Liver (tissue), 3 donors: ENCODE measurements around the gene PAPOLG.

ENCODE experiments used
- HNF4A ChIP-seq, 2 donors: conservative IDR thresholded peaks; 2 replicates each; pipeline ENCODE4 v1.6.1; 2016; ENCODE audit warnings: antibody characterized with exemption in 2 of 2, mild to moderate bottlenecking in 2 of 2
- RAD21 ChIP-seq, 2 donors: IDR thresholded peaks; 2 replicates each; pipeline ENCODE4 v1.6.1; 2016; ENCODE audit warnings: antibody characterized with exemption in 2 of 2, mild to moderate bottlenecking in 2 of 2
- TAF1 ChIP-seq: conservative IDR thresholded peaks from 2 replicates; pipeline ENCODE4 v1.6.1; 2016; ENCODE audit warnings: antibody characterized with exemption, mild to moderate bottlenecking
- YY1 ChIP-seq: IDR thresholded peaks from 2 replicates; pipeline ENCODE4 v1.6.1; 2016; ENCODE audit warnings: antibody characterized with exemption, mild to moderate bottlenecking
- TF ChIP-seq, protein P1 (sequence below): fragments of 150-350 bp; IDR thresholded peaks from 2 replicates; pipeline ENCODE4 v1.5.1; 2017; ENCODE audit warnings: improper control_type of control experiment, low read depth, low read length; ENCODE audit not compliant: missing input control
- TF ChIP-seq, protein P2 (sequence below): IDR thresholded peaks from 2 replicates; pipeline ENCODE4 v1.6.1; 2016; ENCODE audit warnings: antibody characterized with exemption
- donor health status: healthy.
- donor health status: healthy.

DNA sequence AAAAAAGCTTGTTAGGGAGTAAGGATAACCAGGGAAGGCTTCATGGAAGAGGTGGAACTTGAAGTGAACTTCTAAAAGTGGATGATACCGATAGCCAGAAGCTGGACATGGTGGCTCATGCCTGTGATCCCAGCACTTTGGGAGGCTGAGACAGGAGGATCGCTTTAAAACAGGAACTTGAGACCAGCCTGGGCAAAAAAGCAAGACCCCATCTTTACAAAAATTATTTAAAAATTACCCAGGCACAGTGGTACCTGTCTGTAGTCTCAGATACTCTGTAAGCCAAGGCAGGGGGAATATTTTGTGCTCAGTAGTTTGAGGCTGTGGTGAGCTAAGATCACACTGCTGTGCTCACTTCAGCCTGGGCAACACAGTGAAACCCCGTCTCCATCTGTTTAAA is 10.2 kb downstream of the PAPOLG start:
- TF ChIP-seq, protein P1, sequence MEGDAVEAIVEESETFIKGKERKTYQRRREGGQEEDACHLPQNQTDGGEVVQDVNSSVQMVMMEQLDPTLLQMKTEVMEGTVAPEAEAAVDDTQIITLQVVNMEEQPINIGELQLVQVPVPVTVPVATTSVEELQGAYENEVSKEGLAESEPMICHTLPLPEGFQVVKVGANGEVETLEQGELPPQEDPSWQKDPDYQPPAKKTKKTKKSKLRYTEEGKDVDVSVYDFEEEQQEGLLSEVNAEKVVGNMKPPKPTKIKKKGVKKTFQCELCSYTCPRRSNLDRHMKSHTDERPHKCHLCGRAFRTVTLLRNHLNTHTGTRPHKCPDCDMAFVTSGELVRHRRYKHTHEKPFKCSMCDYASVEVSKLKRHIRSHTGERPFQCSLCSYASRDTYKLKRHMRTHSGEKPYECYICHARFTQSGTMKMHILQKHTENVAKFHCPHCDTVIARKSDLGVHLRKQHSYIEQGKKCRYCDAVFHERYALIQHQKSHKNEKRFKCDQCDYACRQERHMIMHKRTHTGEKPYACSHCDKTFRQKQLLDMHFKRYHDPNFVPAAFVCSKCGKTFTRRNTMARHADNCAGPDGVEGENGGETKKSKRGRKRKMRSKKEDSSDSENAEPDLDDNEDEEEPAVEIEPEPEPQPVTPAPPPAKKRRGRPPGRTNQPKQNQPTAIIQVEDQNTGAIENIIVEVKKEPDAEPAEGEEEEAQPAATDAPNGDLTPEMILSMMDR = no peak
- TF ChIP-seq TAF1 (no peak), HNF4A (conservative IDR thresholded peaks at IDR 0.05) (no peak), RAD21 (IDR thresholded peaks at IDR 0.05) (no peak), YY1 (no peak)
- TF ChIP-seq, protein P2, sequence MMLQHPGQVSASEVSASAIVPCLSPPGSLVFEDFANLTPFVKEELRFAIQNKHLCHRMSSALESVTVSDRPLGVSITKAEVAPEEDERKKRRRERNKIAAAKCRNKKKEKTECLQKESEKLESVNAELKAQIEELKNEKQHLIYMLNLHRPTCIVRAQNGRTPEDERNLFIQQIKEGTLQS = no peak
